OCI-LY3 (cell line): ENCODE data around the gene ANKRD33B.

Source experiments
- CTCF ChIP-seq: fragments of 200-600, 300-600 bp; sonication (generic); IDR thresholded peaks from 2 replicates; pipeline ENCODE4 v1.5.1; 2014; ENCODE audit warnings: antibody characterized with exemption, low read length, low read depth
- EZH2phosphoT487 ChIP-seq: fragments of 200-600 bp; shearing (Covaris generic); IDR thresholded peaks from 2 replicates; pipeline ENCODE4 v1.6.1; 2018; ENCODE audit warnings: antibody characterized with exemption, mixed run types, low read depth

- no peak for TF ChIP-seq CTCF
- TF ChIP-seq EZH2phosphoT487: no peak
Observed at GRCh38 chr5:10634050-10634449, 70.2 kb downstream of the ANKRD33B start.
